WTC11 (cell line): Measurements from ENCODE around the gene HOXA7.

Source experiments
- CTCF ChIP-seq: fragments of 200-600 bp; IDR thresholded peaks from 2 replicates; pipeline ENCODE4 v1.8.0; 2022; ENCODE audit warnings: antibody characterized with exemption
- USF2 ChIP-seq: sonication (generic); formaldehyde crosslinking; IDR thresholded peaks from 2 replicates; pipeline ENCODE4 v1.8.1; 2023; ENCODE audit warnings: mild to moderate bottlenecking, missing genetic modification reagents, moderate library complexity
- ZBTB21 ChIP-seq: sonication (generic); formaldehyde crosslinking; IDR thresholded peaks from 2 replicates; pipeline ENCODE4 v1.8.1; 2023; ENCODE audit warnings: mild to moderate bottlenecking, missing genetic modification reagents, borderline replicate concordance

- TF ChIP-seq CTCF (no peak), USF2 (no peak), ZBTB21 (CRISPR knock-in tag) (no peak)
These were observed 28.0 kb upstream of the HOXA7 start for GRCh38 chr7:27184337-27185012.
